H1 (cell line): Measurements from ENCODE around the gene SIPA1L3. TPM values are rescaled to one million over a fixed set of nuclear protein-coding genes. Genes with fewer than 3 reads are reported as not detected.

Source experiments
- CTCF ChIA-PET: fragments of 300-600 bp; sonication (Branson Sonifier 250); formaldehyde crosslinking; loops from one replicate; lab custom pipeline; 2021; ENCODE audit not compliant: partially characterized antibody; lab: Charles Lee
- POLR2A ChIA-PET: fragments of 300-600 bp; sonication (Branson Sonifier 250); formaldehyde crosslinking; loops from one replicate; lab custom pipeline; 2021; ENCODE audit warnings: inconsistent platforms; ENCODE audit not compliant: partially characterized antibody; lab: Charles Lee
- DNase-seq, 2 experiments: peaks; one replicate each; pipeline versions ENCODE4 v3.0.0 to v3.0.0-alpha.2; 2010 to 2022; ENCODE audit warnings: low spot score in 2 of 2, low read depth in 1 of 2, mixed read lengths in 1 of 2
- FAIRE-seq: peaks from 2 replicates; lab custom pipeline; 2011; peaks lifted over from hg19 to GRCh38; lab: Jason Lieb, UNC
- H2AFZ ChIP-seq: 2 replicates; pipeline ENCODE4 v1.8.1; 2012; ENCODE audit warnings: low read length, inconsistent platforms
- H2AK5ac ChIP-seq: 2 replicates; pipeline ENCODE4 v1.6.1; 2013; ENCODE audit warnings: low read depth, low read length
- H2BK120ac ChIP-seq: replicated peaks from 2 replicates; pipeline ENCODE3; 2013; ENCODE audit warnings: low read depth, low read length, inconsistent platforms
- H2BK12ac ChIP-seq: 2 replicates; pipeline ENCODE4 v1.6.1; 2013; ENCODE audit warnings: low read depth, low read length
- H2BK15ac ChIP-seq: 2 replicates; pipeline ENCODE4 v1.6.1; 2013; ENCODE audit warnings: low read length
- H2BK20ac ChIP-seq: 2 replicates; pipeline ENCODE4 v1.6.1; 2013; ENCODE audit warnings: low read length
- H2BK5ac ChIP-seq: 2 replicates; pipeline ENCODE4 v1.6.1; 2013; ENCODE audit warnings: low read depth, low read length
- H3K14ac ChIP-seq: 2 replicates; pipeline ENCODE4 v1.6.1; 2013; ENCODE audit warnings: inconsistent platforms; ENCODE audit not compliant: insufficient read length
- H3K18ac ChIP-seq: 2 replicates; pipeline ENCODE4 v1.6.1; 2013; ENCODE audit warnings: low read length; ENCODE audit errors: extremely low read depth
- H3K23ac ChIP-seq: 2 replicates; pipeline ENCODE4 v1.6.1; 2013; ENCODE audit warnings: inconsistent platforms; ENCODE audit not compliant: insufficient read length
- H3K23me2 ChIP-seq: 2 replicates; pipeline ENCODE4 v1.6.1; 2013; ENCODE audit warnings: low read depth, low read length
- H3K27ac ChIP-seq: 2 replicates; pipeline ENCODE4 v1.6.1; 2011; ENCODE audit warnings: low read depth, low read length, inconsistent platforms
- H3K27me3 ChIP-seq, 4 experiments: replicated peaks in 1 of 4; 1 replicate in 1 of 4; 2 replicates in 3 of 4; pipeline versions ENCODE4 v1.6.1 to v1.8.1; 2011 to 2013; ENCODE audit warnings: low read length in 3 of 4, mild to moderate bottlenecking in 3 of 4, inconsistent platforms in 2 of 4, mixed read lengths in 2 of 4, moderate library complexity in 1 of 4; ENCODE audit not compliant: control insufficient read depth in 3 of 4, insufficient read depth in 3 of 4; ENCODE audit errors: extremely low read depth in 1 of 4
- H3K36me3 ChIP-seq, 4 experiments: 2 replicates each; pipeline versions ENCODE4 v1.6.1 to v1.8.1; 2011 to 2013; ENCODE audit warnings: mild to moderate bottlenecking in 4 of 4, low read length in 3 of 4, moderate library complexity in 2 of 4, control low read depth in 1 of 4, inconsistent platforms in 1 of 4; ENCODE audit not compliant: insufficient read depth in 4 of 4, control insufficient read depth in 2 of 4
- H3K4ac ChIP-seq: replicated peaks from 2 replicates; pipeline ENCODE3; 2013; ENCODE audit warnings: low read length, low read depth, mixed read lengths, inconsistent platforms; ENCODE audit not compliant: insufficient read length
- H3K4me1 ChIP-seq, 4 experiments: replicated peaks in 1 of 4; 1 replicate in 1 of 4; 2 replicates in 3 of 4; pipeline versions ENCODE4 v1.6.1 to v1.8.1; 2011 to 2013; ENCODE audit warnings: low read length in 3 of 4, inconsistent platforms in 2 of 4, mixed read lengths in 1 of 4; ENCODE audit not compliant: insufficient read depth in 4 of 4, control insufficient read depth in 3 of 4
- H3K4me2 ChIP-seq, 2 experiments: 2 replicates each; pipeline versions ENCODE4 v1.6.1 to v1.8.1; 2011 to 2013; ENCODE audit warnings: low read depth in 2 of 2, low read length in 2 of 2, control low read depth in 1 of 2, inconsistent platforms in 1 of 2, mild to moderate bottlenecking in 1 of 2; ENCODE audit not compliant: insufficient read depth in 1 of 2
- H3K4me3 ChIP-seq, 4 experiments: fragments of 200-600, 300-600 bp in 1 of 4; sonication (generic), shearing (Covaris generic), sonication (Bioruptor Twin) in 1 of 4; 2 replicates each; pipeline versions ENCODE4 v1.5.1 to v1.8.1; 2011 to 2016; ENCODE audit warnings: low read length in 4 of 4, low read depth in 3 of 4, control low read depth in 2 of 4, inconsistent platforms in 2 of 4, mild to moderate bottlenecking in 2 of 4, mixed read lengths in 1 of 4, moderate library complexity in 1 of 4; ENCODE audit not compliant: insufficient read depth in 2 of 4; ENCODE audit errors: extremely low read depth in 1 of 4
- H3K56ac ChIP-seq: replicated peaks from 2 replicates; pipeline ENCODE3; 2013; ENCODE audit warnings: low read depth, mild to moderate bottlenecking, mixed read lengths, low read length, inconsistent platforms; ENCODE audit not compliant: insufficient read length
- H3K79me1 ChIP-seq: 2 replicates; pipeline ENCODE4 v1.6.1; 2013; ENCODE audit warnings: low read depth, low read length, control low read depth
- H3K79me2 ChIP-seq, 2 experiments: 2 replicates each; pipeline versions ENCODE4 v1.6.1 to v1.8.1; 2012 to 2013; ENCODE audit warnings: low read length in 2 of 2, mild to moderate bottlenecking in 2 of 2, inconsistent platforms in 1 of 2; ENCODE audit not compliant: insufficient read depth in 2 of 2, control insufficient read depth in 1 of 2
- H3K9ac ChIP-seq, 4 experiments: replicated peaks in 1 of 4; 1 replicate in 1 of 4; 2 replicates in 3 of 4; pipeline versions ENCODE4 v1.6.1 to v1.8.1; 2011 to 2013; ENCODE audit warnings: low read depth in 3 of 4, low read length in 3 of 4, control low read depth in 2 of 4, mild to moderate bottlenecking in 2 of 4, moderate library complexity in 2 of 4, inconsistent platforms in 1 of 4; ENCODE audit errors: extremely low read depth in 1 of 4
- H3K9me3 ChIP-seq, 2 experiments: 2 replicates each; pipeline versions ENCODE4 v1.6.1 to v1.8.1; 2012 to 2013; ENCODE audit warnings: mild to moderate bottlenecking in 2 of 2, moderate library complexity in 2 of 2, control low read depth in 1 of 2, inconsistent platforms in 1 of 2, low read depth in 1 of 2, low read length in 1 of 2, mixed read lengths in 1 of 2; ENCODE audit not compliant: insufficient read depth in 2 of 2
- H4K20me1 ChIP-seq, 2 experiments: replicated peaks in 1 of 2; 2 replicates each; pipeline versions ENCODE3 to v1.8.1; 2011 to 2013; ENCODE audit warnings: inconsistent platforms in 2 of 2, low read length in 2 of 2, mild to moderate bottlenecking in 1 of 2; ENCODE audit not compliant: insufficient read depth in 2 of 2, control insufficient read depth in 1 of 2
- H4K5ac ChIP-seq: 2 replicates; pipeline ENCODE4 v1.6.1; 2013; ENCODE audit warnings: low read length, low read depth, mixed read lengths, inconsistent platforms; ENCODE audit not compliant: insufficient read length
- H4K8ac ChIP-seq: 2 replicates; pipeline ENCODE4 v1.8.0; 2013; ENCODE audit warnings: mild to moderate bottlenecking, moderate library complexity, low read length, inconsistent platforms; ENCODE audit not compliant: insufficient read depth; ENCODE audit errors: extremely low read depth
- H4K91ac ChIP-seq: replicated peaks from 2 replicates; pipeline ENCODE3; 2013; ENCODE audit warnings: low read length, mixed read lengths, inconsistent platforms; ENCODE audit not compliant: insufficient read length
- BCL11A ChIP-seq, 2 experiments: IDR thresholded peaks; one replicate each; pipeline ENCODE4 v1.6.1; 2011; ENCODE audit warnings: low read depth in 2 of 2, low read length in 2 of 2, mild to moderate bottlenecking in 2 of 2
- BRCA1 ChIP-seq: IDR thresholded peaks from 2 replicates; pipeline ENCODE4 v1.6.1; 2012; ENCODE audit warnings: low read depth, low read length, improper control_type of control experiment
- CHD2 ChIP-seq: IDR thresholded peaks from 2 replicates; pipeline ENCODE4 v1.6.1; 2012; ENCODE audit warnings: low read length, improper control_type of control experiment
- EZH2 ChIP-seq: fragments of 200-600 bp; sonication (generic); IDR thresholded peaks from 2 replicates; pipeline ENCODE4 v1.7.1; 2012; ENCODE audit warnings: low read depth, mild to moderate bottlenecking, moderate library complexity, low read length, inconsistent platforms; ENCODE audit not compliant: severe bottlenecking
- FOSL1 ChIP-seq: IDR thresholded peaks from 2 replicates; pipeline ENCODE4 v1.6.1; 2011; ENCODE audit warnings: mild to moderate bottlenecking, low read depth, low read length, moderate library complexity; ENCODE audit not compliant: insufficient read depth
- JUND ChIP-seq: IDR thresholded peaks from 2 replicates; pipeline ENCODE4 v1.6.1; 2011; ENCODE audit warnings: mild to moderate bottlenecking, improper control_type of control experiment, low read length
- KDM1A ChIP-seq: fragments of 200-600, 300-600 bp; sonication (generic); IDR thresholded peaks from 2 replicates; pipeline ENCODE4 v1.7.1; 2016; ENCODE audit warnings: mild to moderate bottlenecking, low read length, borderline replicate concordance
- NRF1 ChIP-seq: IDR thresholded peaks from 2 replicates; pipeline ENCODE4 v1.6.1; 2011; ENCODE audit warnings: mild to moderate bottlenecking, low read depth, low read length, improper control_type of control experiment
- RBBP5 ChIP-seq: IDR thresholded peaks from 2 replicates; pipeline ENCODE4 v1.7.1; 2012; ENCODE audit warnings: low read depth, mild to moderate bottlenecking, inconsistent platforms, low read length, moderate library complexity, borderline replicate concordance
- RXRA ChIP-seq: IDR thresholded peaks from 2 replicates; pipeline ENCODE4 v1.6.1; 2011; ENCODE audit warnings: low read depth, mild to moderate bottlenecking, low read length, moderate library complexity; ENCODE audit not compliant: insufficient read depth
- SIRT6 ChIP-seq: IDR thresholded peaks from one replicate; pipeline ENCODE4 v1.7.1; 2012; ENCODE audit warnings: low read length, inconsistent platforms
- YY1 ChIP-seq: IDR thresholded peaks from 2 replicates; pipeline ENCODE4 v1.6.1; 2011; ENCODE audit warnings: low read depth, mild to moderate bottlenecking, low read length
- ZNF274 ChIP-seq: IDR thresholded peaks from 2 replicates; pipeline ENCODE4 v1.7.0; 2012; ENCODE audit warnings: low read length, borderline replicate concordance; ENCODE audit errors: extremely low read depth
- WGBS, 2 experiments: shearing (Covaris generic) in 1 of 2; methylation state at CpG; one replicate each; pipeline versions ENCODE4 v1.1.6 to v1.1.7; 2013 to 2015; ENCODE audit warnings: low lambda C conversion rate in 2 of 2, mixed read lengths in 2 of 2, inconsistent platforms in 1 of 2, low coverage in 1 of 2, missing lambda C conversion rate in 1 of 2; ENCODE audit not compliant: insufficient replicate concordance in 2 of 2, insufficient coverage in 1 of 2, insufficient read length in 1 of 2; ENCODE audit errors: extremely low coverage in 1 of 2, missing lambda C conversion rate in 1 of 2; 5-methylcytosine and 5-hydroxymethylcytosine counted together
- polyA plus RNA-seq, 7 experiments: library from polyadenylated mRNA; depleted of rRNA in 3 of 7; stranded (reverse) in 5 of 7; unstranded in 2 of 7; fragments of >200 nt in 5 of 7; fragments of 200-250 nt in 2 of 7; gene quantifications; 1 replicate in 5 of 7; 2 replicates in 1 of 7; 4 replicates in 1 of 7; pipeline versions ENCODE4 v1.2.1 to v1.2.3, GENCODE V29; 2011 to 2013; ENCODE audit warnings: missing spikeins in 2 of 7, mixed read lengths in 2 of 7
- total RNA-seq: library from RNA; stranded (reverse); fragmentation: NEBNext Ultra II Directional; extraction: Animal tissue kit (Norgen Biotek cat#: 25700); gene quantifications from 2 replicates; pipeline ENCODE4 v1.2.1, GENCODE V29; 2021
- TF ChIP-seq, protein P1 (sequence below): IDR thresholded peaks from 2 replicates; pipeline ENCODE4 v1.6.1; 2012; ENCODE audit warnings: inconsistent platforms

The SIPA1L3 gene
- total and polyA plus RNA-seq, 2 of the 8 experiments (the other 6 are each of a cell fraction or from before 2014, with no cell fraction given) = 15.0 to 54.9 TPM

DNA sequence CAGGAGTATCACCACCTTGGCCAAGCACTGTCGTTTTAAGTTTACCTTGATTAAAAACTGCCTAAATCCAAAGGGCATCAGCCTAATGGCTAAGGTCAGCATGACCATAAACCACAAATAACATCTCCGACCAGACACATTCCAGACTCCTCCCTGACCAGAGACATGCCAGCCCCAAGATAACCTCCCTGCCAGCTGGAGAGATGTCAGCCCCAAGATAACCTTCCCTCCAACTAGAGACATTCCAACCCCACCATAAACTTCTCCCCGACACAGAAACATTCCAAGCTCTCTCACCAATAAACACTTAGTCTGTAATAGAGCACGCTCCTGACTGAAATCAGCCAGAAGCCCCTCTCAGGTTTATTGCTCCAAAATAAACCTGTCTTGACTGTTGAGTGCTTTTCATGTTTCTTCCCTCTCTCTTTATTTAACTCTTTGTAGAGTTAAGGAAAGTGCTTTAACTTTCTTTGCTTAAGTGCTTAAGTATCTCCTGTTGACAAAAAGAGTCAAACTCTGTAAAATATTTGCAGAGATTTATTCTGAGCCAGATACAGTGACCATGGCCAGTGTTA lies 37.2 kb upstream of the SIPA1L3 start:
- no peak for DNase-seq
- H2AK5ac ChIP-seq = no peak overlapping the region
- no peak overlapping the region for H3K27ac ChIP-seq
- H4K5ac ChIP-seq = no peak overlapping the region
- 89% methylated on average over 4 of the region's 4 CpGs; no CpG with 5 or more reads in 1 of the 2 experiments for WGBS, 2 experiments
- no peak for FAIRE-seq
- no peak overlapping the region for H2BK15ac ChIP-seq
- H3K18ac ChIP-seq = no peak overlapping the region
- H2AFZ ChIP-seq = no peak overlapping the region
- H3K4me2 ChIP-seq = no peak overlapping the region
- no peak overlapping the region for H2BK120ac ChIP-seq
- POLR2A ChIA-PET = no interaction called here
- H3K79me2 ChIP-seq = no peaks in the 10 kb centered on the region
- H3K36me3 ChIP-seq = no peaks in the 10 kb centered on the region; a peak in 1 of 8 replicates
- H3K27me3 ChIP-seq = no peaks in the 10 kb centered on the region
- H2BK5ac ChIP-seq = no peak overlapping the region
- H3K23me2 ChIP-seq = no peaks in the 10 kb centered on the region; the same call in 1 of the 2 replicates
- H2BK12ac ChIP-seq = no peak overlapping the region
- H3K9ac ChIP-seq = no peak overlapping the region
- no peak overlapping the region for H3K4ac ChIP-seq
- no peak overlapping the region for H4K91ac ChIP-seq
- H3K56ac ChIP-seq = no peak overlapping the region
- CTCF ChIA-PET = no interaction called here
- no peak overlapping the region for H2BK20ac ChIP-seq
- H4K20me1 ChIP-seq = no peaks in the 10 kb centered on the region
- no peak overlapping the region for H3K4me3 ChIP-seq
- no peaks in the 10 kb centered on the region for H3K79me1 ChIP-seq
- H3K23ac ChIP-seq = no peak overlapping the region
- H3K9me3 ChIP-seq = peaks cover 5 to 10% of the 10 kb centered on the region in 2 experiments; a peak in 2 of 4 replicates
- no peak overlapping the region for H4K8ac ChIP-seq
- H3K14ac ChIP-seq = no peak overlapping the region
- peaks cover 0 to 3% (median 0%) of the 10 kb centered on the region in 4 experiments; a peak in 1 of 7 replicates for H3K4me1 ChIP-seq
- TF ChIP-seq, protein P1, sequence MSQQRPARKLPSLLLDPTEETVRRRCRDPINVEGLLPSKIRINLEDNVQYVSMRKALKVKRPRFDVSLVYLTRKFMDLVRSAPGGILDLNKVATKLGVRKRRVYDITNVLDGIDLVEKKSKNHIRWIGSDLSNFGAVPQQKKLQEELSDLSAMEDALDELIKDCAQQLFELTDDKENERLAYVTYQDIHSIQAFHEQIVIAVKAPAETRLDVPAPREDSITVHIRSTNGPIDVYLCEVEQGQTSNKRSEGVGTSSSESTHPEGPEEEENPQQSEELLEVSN = no peak
- TF ChIP-seq YY1 (no peak), ZNF274 (no peak), KDM1A (no peak), BRCA1 (no peak), CHD2 (no peak), RBBP5 (no peak), NRF1 (no peak), SIRT6 (no peak), RXRA (no peak), JUND (no peak), FOSL1 (no peak), EZH2 (no peak), BCL11A (IDR thresholded peaks at IDR 0.05; ENCODE audit: low read depth in 2 of 2, low read length in 2 of 2) (no peak)
